Measurements from ENCODE around the gene KDM4B.

DNA sequence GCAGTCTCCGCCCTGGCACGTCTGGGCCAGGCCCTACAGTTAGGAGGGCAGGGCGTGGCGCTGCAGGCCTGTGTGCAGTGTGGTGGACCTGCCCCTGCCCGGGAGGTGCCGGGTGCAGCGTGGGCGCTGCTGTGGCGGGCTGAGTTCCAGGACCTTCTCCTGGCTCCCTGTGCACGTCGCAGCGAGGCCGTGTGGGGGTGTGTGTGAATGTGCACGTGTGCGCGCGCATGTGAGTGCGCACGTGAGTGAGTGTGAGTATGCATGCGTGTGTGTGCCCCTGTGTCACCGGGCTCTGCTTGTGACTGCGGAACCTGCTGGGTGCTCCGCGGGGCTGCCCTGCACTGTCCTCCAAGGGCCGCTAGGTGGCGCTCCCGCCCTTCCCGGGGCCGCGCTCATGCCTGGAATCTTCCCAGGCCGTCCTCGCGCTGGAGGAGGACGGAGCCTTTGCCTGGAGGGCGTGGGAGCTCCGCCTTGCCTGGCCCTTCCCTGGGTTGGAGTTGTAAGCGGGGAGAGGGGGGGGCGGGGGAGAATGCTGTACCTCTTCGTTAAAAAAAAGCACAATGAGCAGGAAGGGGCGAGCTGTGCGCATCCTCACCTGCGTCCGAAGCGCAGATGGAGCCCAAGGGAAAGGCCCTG is 79.3 kb downstream of the KDM4B start:
- TF ChIP-seq CTCF (IDR thresholded peaks at IDR 0.05; ENCODE audit: control extremely low read depth in 1 of 3, insufficient read depth in 1 of 3, low read depth in 1 of 3, low read length in 3 of 3), result peak; percentile 98 to 99 (median 99)
- no peak for TF ChIP-seq EZH2 (IDR thresholded peaks at IDR 0.05; ENCODE audit: low read depth, low read length, severe bottlenecking)
- no peak for TF ChIP-seq MAFK (IDR thresholded peaks at IDR 0.05; ENCODE audit: low read depth, low read length)
